GM23248 (cell line): ENCODE measurements around the gene PSMB11.

Source experiments
- EZH2 ChIP-seq: fragments of 200-600 bp; sonication (generic); IDR thresholded peaks from 2 replicates; pipeline ENCODE4 v1.6.1; 2018; ENCODE audit warnings: antibody characterized with exemption, mild to moderate bottlenecking; ENCODE audit not compliant: insufficient read depth, poor library complexity, severe bottlenecking
- EZH2phosphoT487 ChIP-seq: fragments of 200-600 bp; sonication (generic); IDR thresholded peaks from 2 replicates; pipeline ENCODE4 v1.6.1; 2018; ENCODE audit warnings: antibody characterized with exemption, moderate library complexity, mild to moderate bottlenecking, low read depth; ENCODE audit not compliant: insufficient read depth

GRCh38 chr14:23066368-23066767 is 24.4 kb downstream of the PSMB11 start:
- no peak for TF ChIP-seq EZH2phosphoT487
- no peak for TF ChIP-seq EZH2
